WI38 (cell line): Measurements from ENCODE around the gene PGC.

Experiments used
- H3K4me3 ChIP-seq: 2 replicates; pipeline ENCODE4 v1.5.1; 2011; ENCODE audit warnings: low read depth, mild to moderate bottlenecking, control low read depth, low read length
- CTCF ChIP-seq: IDR thresholded peaks from 2 replicates; pipeline ENCODE4 v1.5.1; 2012; ENCODE audit warnings: low read depth, mild to moderate bottlenecking, control low read depth, low read length

The PGC gene

GRCh38 chr6:41715795-41716515, 31.2 kb downstream of the PGC start:
- TF ChIP-seq CTCF, result no peak
- H3K4me3 ChIP-seq, result no peak overlapping the region

GRCh38 chr6:41714556-41715273, 32.5 kb downstream of the PGC start:
- H3K4me3 ChIP-seq, result no peak overlapping the region
- no peak for TF ChIP-seq CTCF

GRCh38 chr6:41713650-41714291, 33.4 kb downstream of the PGC start:
- H3K4me3 ChIP-seq, result no peak overlapping the region
- no peak for TF ChIP-seq CTCF

GRCh38 chr6:41713159-41713649, 34.0 kb downstream of the PGC start:
- H3K4me3 ChIP-seq, result no peak overlapping the region
- no peak for TF ChIP-seq CTCF

- no peak overlapping the region for H3K4me3 ChIP-seq
These were observed 34.5 kb downstream of the PGC start for GRCh38 chr6:41712651-41713103.

GRCh38 chr6:41711323-41712038, 35.7 kb downstream of the PGC start:
- TF ChIP-seq CTCF, result no peak
- no peak overlapping the region for H3K4me3 ChIP-seq

More at GRCh38 chr6:41712651-41713103, 34.5 kb downstream of the PGC start:
- TF ChIP-seq CTCF, result no peak
